GM23248 (cell line): ENCODE results near the gene EGLN2.

ENCODE experiments used
- EZH2 ChIP-seq: fragments of 200-600 bp; sonication (generic); IDR thresholded peaks from 2 replicates; pipeline ENCODE4 v1.6.1; 2018; ENCODE audit warnings: antibody characterized with exemption, mild to moderate bottlenecking; ENCODE audit not compliant: insufficient read depth, poor library complexity, severe bottlenecking
- EZH2phosphoT487 ChIP-seq: fragments of 200-600 bp; sonication (generic); IDR thresholded peaks from 2 replicates; pipeline ENCODE4 v1.6.1; 2018; ENCODE audit warnings: antibody characterized with exemption, moderate library complexity, mild to moderate bottlenecking, low read depth; ENCODE audit not compliant: insufficient read depth

DNA sequence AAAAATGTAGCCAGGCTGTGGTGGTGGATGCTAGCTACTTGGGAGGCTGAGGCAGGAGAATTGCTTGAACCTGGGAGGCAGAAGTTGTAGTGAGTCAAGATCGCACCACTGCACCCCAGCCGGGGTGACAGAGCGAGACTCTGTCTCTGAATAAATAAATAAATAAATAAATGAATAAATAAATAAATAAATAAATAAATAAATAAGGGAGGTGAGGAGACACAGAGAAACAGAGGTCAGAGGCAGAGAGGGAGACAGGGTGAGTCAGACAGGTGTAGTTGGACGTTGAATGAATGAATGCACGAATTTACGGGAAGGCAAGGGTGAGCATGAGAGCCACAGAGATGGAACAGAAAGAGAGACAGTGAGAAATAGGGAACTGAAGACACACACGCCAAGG is 17.9 kb upstream of the EGLN2 start:
- TF ChIP-seq EZH2 (no peak), EZH2phosphoT487 (no peak)
